IMR-90 (cell line): ENCODE measurements around the gene DYRK3. TPM values are rescaled to one million over a fixed set of nuclear protein-coding genes. Genes with fewer than 3 reads are reported as not detected.
"Not testable (repeated sequence)": the region's sequence is repeated elsewhere in the genome, so short reads cannot be mapped to it uniquely, and the experiment has no call there.

ENCODE experiments used
- ATAC-seq: fragments of 200-7000 bp; cut with Tn5 transposase; 2 replicates; pipeline ENCODE4 v1.9.1; 2020; ENCODE audit warnings: low read depth, mild to moderate bottlenecking, moderate library complexity
- BruUV-seq: library from RNA; stranded (reverse); fragments of 400-500 nt; replicated peaks from 2 replicates; lab custom pipeline; 2021; lab: Mats Ljungman, UMichigan
- CTCF ChIA-PET: fragments of 300-600 bp; formaldehyde crosslinking; extraction: SDS; loops from one replicate; lab custom pipeline; 2021; ENCODE audit warnings: antibody characterized with exemption; lab: Yijun Ruan, JAX
- POLR2A ChIA-PET: fragments of 300-600 bp; sonication (Branson Sonifier 250); formaldehyde crosslinking; loops from one replicate; lab custom pipeline; 2022; ENCODE audit warnings: antibody characterized with exemption; ENCODE audit not compliant: unreplicated experiment; lab: Charles Lee
- DNase-seq: peaks from one replicate; pipeline ENCODE4 v3.0.0; 2013
- H2AFZ ChIP-seq: replicated peaks from 2 replicates; pipeline ENCODE3; 2013; ENCODE audit warnings: low read length, mild to moderate bottlenecking; ENCODE audit not compliant: poor library complexity
- H2AK5ac ChIP-seq: 2 replicates; pipeline ENCODE4 v1.6.1; 2013; ENCODE audit warnings: low read depth, low read length, inconsistent platforms
- H2AK9ac ChIP-seq: replicated peaks from 2 replicates; pipeline ENCODE3; 2013; ENCODE audit warnings: mild to moderate bottlenecking, low read depth, low read length, moderate library complexity; ENCODE audit not compliant: poor library complexity
- H2BK120ac ChIP-seq: 2 replicates; pipeline ENCODE4 v1.6.1; 2013; ENCODE audit warnings: low read depth, low read length, inconsistent platforms
- H2BK15ac ChIP-seq: 3 replicates; pipeline ENCODE4 v1.6.1; 2013; ENCODE audit warnings: low read depth, low read length, inconsistent platforms
- H2BK20ac ChIP-seq: 2 replicates; pipeline ENCODE4 v1.6.1; 2013; ENCODE audit warnings: low read depth, mild to moderate bottlenecking, inconsistent platforms, low read length, moderate library complexity
- H2BK5ac ChIP-seq: 2 replicates; pipeline ENCODE4 v1.6.1; 2013; ENCODE audit warnings: mild to moderate bottlenecking, low read depth, low read length, inconsistent platforms; ENCODE audit not compliant: poor library complexity, severe bottlenecking
- H3K14ac ChIP-seq: replicated peaks from 2 replicates; pipeline ENCODE4 v1.6.1; 2013; ENCODE audit warnings: low read depth, low read length, inconsistent platforms
- H3K18ac ChIP-seq: 2 replicates; pipeline ENCODE4 v1.6.1; 2013; ENCODE audit warnings: low read depth, low read length, control low read depth
- H3K23ac ChIP-seq: 2 replicates; pipeline ENCODE4 v1.6.1; 2013; ENCODE audit warnings: low read depth, low read length, inconsistent platforms
- H3K27ac ChIP-seq: 2 replicates; pipeline ENCODE4 v1.5.1; 2013; ENCODE audit warnings: mild to moderate bottlenecking, control low read depth, low read length; ENCODE audit not compliant: insufficient read depth
- H3K27me3 ChIP-seq: 2 replicates; pipeline ENCODE4 v1.6.1; 2013; ENCODE audit warnings: low read length; ENCODE audit not compliant: control insufficient read depth, insufficient read depth
- H3K36me3 ChIP-seq: 2 replicates; pipeline ENCODE4 v1.6.1; 2013; ENCODE audit warnings: low read length, mixed read lengths; ENCODE audit not compliant: control insufficient read depth, insufficient read depth
- H3K4ac ChIP-seq: 2 replicates; pipeline ENCODE4 v1.6.1; 2013; ENCODE audit warnings: low read depth, low read length, inconsistent platforms
- H3K4me1 ChIP-seq: 2 replicates; pipeline ENCODE4 v1.6.1; 2013; ENCODE audit warnings: low read length, mixed read lengths; ENCODE audit not compliant: control insufficient read depth, insufficient read depth
- H3K4me2 ChIP-seq: 2 replicates; pipeline ENCODE4 v1.6.1; 2013; ENCODE audit warnings: low read depth, mild to moderate bottlenecking, control low read depth, low read length, moderate library complexity
- H3K4me3 ChIP-seq: 2 replicates; pipeline ENCODE4 v1.5.1; 2013; ENCODE audit warnings: low read depth, mild to moderate bottlenecking, control low read depth, low read length, moderate library complexity; ENCODE audit not compliant: insufficient read depth
- H3K56ac ChIP-seq: 2 replicates; pipeline ENCODE4 v1.6.1; 2013; ENCODE audit warnings: low read length, inconsistent platforms; ENCODE audit not compliant: insufficient read depth; ENCODE audit errors: extremely low read depth
- H3K79me1 ChIP-seq, 2 experiments: 2 replicates each; pipeline ENCODE4 v1.6.1; 2013; ENCODE audit warnings: low read length in 2 of 2, inconsistent platforms in 1 of 2, low read depth in 1 of 2
- H3K9ac ChIP-seq: 2 replicates; pipeline ENCODE4 v1.6.1; 2013; ENCODE audit warnings: low read depth, low read length, control low read depth
- H3K9me1 ChIP-seq: 2 replicates; pipeline ENCODE4 v1.6.1; 2013; ENCODE audit warnings: low read length, inconsistent platforms; ENCODE audit not compliant: insufficient read depth
- H3K9me3 ChIP-seq: 2 replicates; pipeline ENCODE4 v1.6.1; 2013; ENCODE audit warnings: low read length; ENCODE audit not compliant: control insufficient read depth, insufficient read depth
- H4K20me1 ChIP-seq: 2 replicates; pipeline ENCODE4 v1.6.1; 2013; ENCODE audit warnings: low read length, inconsistent platforms; ENCODE audit not compliant: insufficient read depth
- H4K5ac ChIP-seq: 2 replicates; pipeline ENCODE4 v1.6.1; 2013; ENCODE audit warnings: mild to moderate bottlenecking, low read depth, low read length, control low read depth
- H4K8ac ChIP-seq, 2 experiments: 2 replicates each; pipeline ENCODE4 v1.6.1; 2013; ENCODE audit warnings: low read depth in 2 of 2, low read length in 2 of 2, control low read depth in 1 of 2, inconsistent platforms in 1 of 2
- H4K91ac ChIP-seq: 2 replicates; pipeline ENCODE4 v1.6.1; 2013; ENCODE audit warnings: low read depth, low read length, inconsistent platforms; ENCODE audit not compliant: insufficient read depth
- CEBPB ChIP-seq: IDR thresholded peaks from 2 replicates; pipeline ENCODE4 v1.6.1; 2012; ENCODE audit warnings: low read depth, low read length, improper control_type of control experiment
- CHD1 ChIP-seq: IDR thresholded peaks from 2 replicates; pipeline ENCODE4 v1.6.1; 2012; ENCODE audit warnings: low read depth, low read length, improper control_type of control experiment
- WGBS, 2 experiments: methylation state at CpG; one replicate each; pipeline versions ENCODE4 v1.1.5 to v1.1.7; 2013; ENCODE audit warnings: missing lambda C conversion rate in 2 of 2; ENCODE audit not compliant: insufficient read length in 1 of 2; ENCODE audit errors: extremely low coverage in 2 of 2; 5-methylcytosine and 5-hydroxymethylcytosine counted together
- dilution Hi-C: fragments of 300-500 bp; cut with HindIII; formaldehyde crosslinking; loops from one replicate; pipeline ENCODE4 v1.14.3; 2018; ENCODE audit warnings: low sequenced_read_pairs; ENCODE audit not compliant: unreplicated experiment
- in situ Hi-C: fragments of 300-500 bp; cut with MboI; formaldehyde crosslinking; loops from 3 replicates; pipeline ENCODE4 v1.14.3; 2019; ENCODE audit warnings: low sequenced_read_pairs, inconsistent platforms, mixed read lengths
- intact Hi-C: fragments of 100-400 bp; cut with micrococcal nuclease; formaldehyde crosslinking; loops from 2 replicates; pipeline ENCODE4 v1.10.0; 2022
- polyA plus RNA-seq, 3 experiments: library from polyadenylated mRNA; depleted of rRNA; stranded (reverse); fragments of >200 nt; gene quantifications; 2 replicates each; pipeline ENCODE4 v1.2.3, GENCODE V29; 2012; ENCODE audit warnings: low replicate concordance in 1 of 3
- total RNA-seq: library from RNA; depleted of rRNA; stranded (reverse); fragments of >200 nt; gene quantifications from 2 replicates; pipeline ENCODE4 v1.2.3, GENCODE V29; 2012

DYRK3 gene
- total and polyA plus RNA-seq, 2 of the 4 experiments (the other 2 are of a cell fraction) = 5.5 to 22.0 TPM

- TF ChIP-seq CEBPB (no peak), CHD1 (no peak)
Observed at GRCh38 chr1:206612129-206612876, 23.0 kb upstream of the DYRK3 start, which contains the start of gene EIF2D (continued).

GRCh38 chr1:206626396-206626795 is 8.9 kb upstream of the DYRK3 start:
- intact Hi-C loops, DNase-seq, H2AFZ ChIP-seq, H4K20me1 ChIP-seq, H2AK9ac ChIP-seq, H3K4ac ChIP-seq, dilution Hi-C loops, H3K9ac ChIP-seq, ATAC-seq, H3K79me1 ChIP-seq, H2BK20ac ChIP-seq, H3K18ac ChIP-seq, BruUV-seq, H2BK15ac ChIP-seq, H4K8ac ChIP-seq, H3K23ac ChIP-seq, H2BK120ac ChIP-seq, H3K56ac ChIP-seq, H3K27ac ChIP-seq, H3K14ac ChIP-seq, CTCF ChIA-PET, H3K9me3 ChIP-seq, H3K9me1 ChIP-seq, H4K5ac ChIP-seq, H4K91ac ChIP-seq, H3K4me1 ChIP-seq, POLR2A ChIA-PET, H2AK5ac ChIP-seq, H3K4me3 ChIP-seq, H3K36me3 ChIP-seq, H3K4me2 ChIP-seq, H2BK5ac ChIP-seq: not testable (repeated sequence)
- in situ Hi-C loops = loop anchor here (5.0 kb wide), 1 partner anchor 36 kb away; no protein-coding TSS in a partner anchor
- no CpG with 5 or more reads among the region's 2 CpGs for WGBS, 2 experiments
- peaks cover 21% of the 10 kb centered on the region for H3K27me3 ChIP-seq
